Anterior cingulate cortex (tissue), 58 donors: ENCODE results near the gene BSX.

ENCODE experiments used
- DNase-seq, 58 donors: peaks; one replicate each; lab custom pipeline; 2025; lab: John Stamatoyannopoulos, UW

The BSX gene

DNA sequence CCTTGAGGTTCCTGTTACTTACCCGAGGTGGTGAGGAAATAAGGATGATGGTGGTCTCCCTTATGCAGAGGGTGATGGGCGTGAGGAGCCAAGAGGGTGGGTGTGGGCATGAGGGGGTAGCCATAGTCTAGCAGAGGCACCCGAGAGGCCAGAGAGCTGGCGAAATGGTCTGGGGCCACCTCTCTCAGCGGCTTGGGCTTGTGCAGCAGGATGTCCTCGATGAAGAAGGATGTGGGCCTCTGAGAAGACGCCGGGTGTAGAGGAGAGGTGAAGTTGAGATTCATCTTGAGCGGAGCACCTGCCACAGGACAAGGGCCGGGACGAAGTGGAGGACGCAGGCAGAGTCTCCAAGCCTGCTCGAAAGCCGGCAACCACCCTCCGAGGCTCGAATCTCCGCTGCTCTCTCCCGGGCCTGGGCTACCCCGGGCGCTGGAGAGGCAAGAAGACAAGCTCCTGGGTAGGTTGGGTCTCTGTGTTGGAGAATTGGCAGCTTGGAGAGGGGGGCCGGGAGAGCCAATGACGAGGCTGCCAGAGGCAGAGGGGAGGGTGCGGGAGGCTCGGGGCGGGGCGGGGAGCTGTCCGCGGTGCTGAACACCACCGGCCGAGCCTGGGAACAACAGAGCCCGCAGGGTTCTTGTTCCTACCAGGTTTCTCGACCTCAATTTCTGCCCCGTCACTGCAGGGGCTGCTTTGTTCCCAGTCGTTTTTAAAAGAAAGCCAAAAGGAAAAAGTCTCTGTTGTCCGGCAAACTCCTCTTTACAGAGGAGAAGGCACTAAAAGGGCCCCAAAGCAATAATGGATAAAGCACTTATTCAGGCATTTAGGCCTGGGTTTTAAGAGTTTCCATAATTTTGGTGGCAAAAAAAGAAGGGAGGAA is at the start of gene BSX:
Gene BSX (minus strand): TSS at position 447 of the 877 bp plus-strand sequence. CDS start 163 bp downstream, at position 284.
- DNase-seq = peak in 21 of 58 donors; percentile 1 to 44 (median 11)

DNA sequence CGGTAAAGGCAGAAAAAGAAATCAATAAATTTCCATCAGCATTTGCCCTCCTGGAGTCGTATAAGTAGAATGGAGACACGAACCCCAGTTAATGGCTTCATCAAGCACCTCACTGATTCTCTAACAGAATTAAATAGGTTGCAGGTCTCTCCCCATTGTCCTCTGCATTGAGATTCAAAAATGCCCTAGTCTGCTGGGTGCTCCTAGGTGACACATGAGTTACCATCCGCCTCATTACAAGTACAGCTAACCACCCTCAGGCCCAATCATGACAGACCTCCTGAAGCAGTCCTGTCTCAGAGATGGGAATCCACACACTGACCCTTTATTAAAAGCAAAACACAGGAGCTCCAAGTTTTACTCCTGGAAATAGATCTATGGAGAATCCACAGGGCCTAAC is 48.9 kb upstream of the BSX start:
- DNase-seq = no peak

DNA sequence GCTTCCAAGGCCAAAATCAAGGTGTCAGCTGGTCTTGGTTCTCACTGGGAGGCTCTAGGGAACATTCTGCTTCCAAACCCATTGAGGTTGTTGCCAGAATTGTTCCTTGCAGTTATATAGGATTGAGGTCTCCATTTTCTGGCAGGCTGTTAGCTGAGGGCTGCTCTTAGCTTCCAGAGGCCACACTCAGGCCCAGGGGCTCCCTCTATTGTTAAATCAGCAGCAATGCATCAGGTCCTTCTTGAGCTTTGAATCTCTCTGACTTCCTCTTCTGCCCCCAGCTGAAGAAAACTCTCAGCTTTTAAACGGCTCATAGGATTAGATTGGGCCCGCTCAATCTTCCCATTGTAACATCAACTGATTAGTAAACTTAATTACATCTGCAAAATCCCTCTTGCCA is 39.3 kb upstream of the BSX start:
- DNase-seq = peak in 3 of 58 donors; percentile 2 to 7 (median 4)

GRCh38 chr11:123018702-123019101 is 37.1 kb upstream of the BSX start:
- no peak for DNase-seq

DNA sequence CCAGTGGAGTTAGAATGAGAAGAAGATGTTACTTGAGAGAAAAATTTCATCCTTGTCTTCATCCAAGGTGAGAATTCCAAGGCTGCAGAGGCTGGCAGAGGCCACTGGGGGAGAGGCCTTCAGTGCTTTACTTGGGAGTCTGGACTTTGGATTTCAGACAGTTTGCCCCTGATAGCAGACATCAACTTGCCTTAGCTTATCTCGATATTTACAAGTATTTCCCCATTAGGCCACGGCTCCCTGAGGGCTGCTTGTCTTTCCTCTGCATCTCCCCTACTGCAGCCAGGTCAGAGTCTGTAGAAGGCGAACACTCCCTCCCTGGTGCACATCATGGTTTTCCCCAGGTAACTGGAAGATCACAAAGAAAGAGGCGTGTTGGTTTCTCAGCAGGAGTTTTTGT is 29.9 kb upstream of the BSX start:
- no peak for DNase-seq

- no peak for DNase-seq
Observed at GRCh38 chr11:123006860-123007542, 25.4 kb upstream of the BSX start.

DNA sequence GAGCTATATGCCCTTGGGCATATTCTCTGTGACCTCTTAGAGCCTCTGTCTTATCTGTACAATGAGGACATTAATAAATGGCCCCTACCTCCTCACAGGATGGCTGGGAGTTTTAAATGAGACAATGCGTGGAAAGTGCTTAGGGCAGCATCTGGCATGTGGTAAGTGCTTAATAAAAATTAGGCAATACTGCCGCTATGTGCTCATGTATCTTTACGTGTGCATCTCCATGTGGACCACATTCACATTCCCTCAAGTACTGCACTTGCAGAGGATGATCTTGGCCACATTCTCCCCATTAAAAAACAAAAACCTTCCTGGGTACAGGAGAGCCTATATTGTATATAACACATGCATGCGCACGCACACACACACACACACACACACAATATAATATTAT is 19.1 kb upstream of the BSX start:
- no peak for DNase-seq

DNA sequence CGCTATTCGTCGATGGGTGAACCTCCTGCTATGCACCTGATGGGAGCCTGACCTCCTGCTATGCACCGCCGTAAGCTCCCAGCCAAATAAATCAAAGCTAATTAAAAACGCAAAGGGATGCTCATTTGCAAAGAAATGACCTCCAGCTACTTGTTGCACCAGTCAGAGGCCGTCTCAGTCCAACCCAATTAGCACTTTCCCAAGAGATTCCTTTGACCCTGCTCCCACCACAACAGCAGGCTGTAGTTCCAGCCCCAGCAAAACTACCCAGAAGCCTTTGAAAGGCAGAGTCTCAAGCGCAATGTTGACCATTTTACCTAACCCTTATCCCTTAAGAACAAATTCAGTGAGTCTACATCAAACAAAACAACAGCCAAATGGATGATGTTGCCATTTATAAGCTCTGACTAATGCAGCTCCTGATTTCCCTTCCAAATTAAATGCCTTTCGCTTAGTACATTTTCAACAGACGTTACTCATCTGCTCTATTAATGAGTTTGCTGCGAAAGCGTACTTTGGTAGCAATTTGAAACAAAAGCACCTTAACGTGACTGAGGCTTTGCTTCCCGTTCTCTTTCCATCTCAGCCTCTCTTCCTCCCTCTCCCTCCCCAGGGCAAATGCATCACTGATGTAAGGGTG is 17.2 kb upstream of the BSX start:
- no peak for DNase-seq

GRCh38 chr11:122995526-122995925 is 13.9 kb upstream of the BSX start:
- DNase-seq = no peak

GRCh38 chr11:122984186-122985011 is 2.8 kb upstream of the BSX start:
- no peak for DNase-seq

DNA sequence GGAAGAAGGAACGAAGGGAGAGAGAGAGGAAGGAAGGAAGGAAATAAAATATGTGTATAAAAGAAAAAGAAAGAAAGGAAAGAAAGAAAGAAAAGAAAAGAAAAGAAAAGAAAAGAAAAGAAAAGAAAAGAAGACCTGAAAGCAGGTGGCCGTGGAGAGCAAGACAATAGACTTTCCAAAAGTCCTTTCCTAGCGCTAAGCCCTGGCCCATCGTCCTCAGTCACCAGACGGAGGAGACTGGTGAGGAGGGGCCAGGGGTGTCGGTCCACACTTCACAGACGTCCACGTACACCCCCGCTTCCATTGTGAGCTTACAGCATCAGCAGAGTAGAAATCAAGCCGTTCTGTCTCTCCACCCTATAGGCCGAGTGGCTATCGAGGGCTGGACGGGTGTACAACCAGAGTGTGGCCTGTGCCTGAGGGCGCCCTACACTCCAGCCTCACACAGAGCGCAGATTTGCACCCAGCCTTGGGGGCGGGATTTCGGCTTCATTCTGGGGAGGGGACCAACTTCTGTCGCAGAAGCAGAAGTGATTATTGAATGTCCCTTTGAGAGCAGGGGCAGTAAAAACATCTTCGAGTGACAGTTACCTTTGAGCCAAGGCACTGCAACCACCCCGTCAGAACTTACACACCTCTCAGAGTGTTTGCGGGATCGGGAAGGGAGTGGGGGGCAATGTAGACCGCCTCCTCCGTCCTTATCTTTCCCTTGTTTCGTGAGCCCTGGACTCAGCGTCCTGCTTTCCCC is 2.0 kb upstream of the BSX start:
- DNase-seq = no peak

DNA sequence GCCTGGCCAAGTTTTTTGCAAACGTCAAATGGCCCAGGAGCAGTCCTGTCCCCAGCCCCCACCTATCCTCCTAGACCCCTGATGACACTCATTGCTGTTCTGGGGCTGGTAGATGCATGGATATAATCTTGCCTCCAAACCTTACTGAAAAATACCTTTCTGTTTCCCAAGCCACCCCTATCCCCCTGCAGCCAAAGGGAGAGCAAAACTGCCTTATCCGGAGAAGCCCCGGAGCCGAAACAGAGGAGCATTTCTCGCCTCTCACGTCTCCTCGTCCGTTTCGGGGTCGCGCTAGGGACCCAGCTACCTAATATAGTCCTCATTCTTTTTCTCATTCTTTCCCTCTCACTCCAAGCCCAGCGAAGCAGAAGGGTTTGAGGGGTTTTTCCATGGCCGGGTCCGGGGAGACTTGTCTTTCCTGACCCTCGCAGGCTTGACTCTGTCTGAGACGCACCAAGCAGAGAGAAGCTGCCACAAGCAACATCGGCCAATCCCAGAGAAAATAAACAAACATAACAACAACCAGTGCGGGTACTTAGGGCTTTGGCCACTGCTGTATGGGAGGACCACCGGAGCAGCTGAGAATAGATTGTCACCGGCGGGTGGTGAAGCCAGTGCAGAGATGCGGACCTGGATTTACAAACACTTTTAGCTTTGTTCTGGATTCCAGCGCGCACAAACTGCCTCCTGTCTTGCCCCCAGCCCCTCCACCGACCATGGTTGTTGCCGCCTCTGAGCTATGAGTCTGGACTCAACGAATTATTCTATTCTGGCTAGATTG is 1.6 kb downstream of the BSX start:
- no peak for DNase-seq

GRCh38 chr11:122979103-122979814 is 2.4 kb downstream of the BSX start:
- DNase-seq = no peak

DNA sequence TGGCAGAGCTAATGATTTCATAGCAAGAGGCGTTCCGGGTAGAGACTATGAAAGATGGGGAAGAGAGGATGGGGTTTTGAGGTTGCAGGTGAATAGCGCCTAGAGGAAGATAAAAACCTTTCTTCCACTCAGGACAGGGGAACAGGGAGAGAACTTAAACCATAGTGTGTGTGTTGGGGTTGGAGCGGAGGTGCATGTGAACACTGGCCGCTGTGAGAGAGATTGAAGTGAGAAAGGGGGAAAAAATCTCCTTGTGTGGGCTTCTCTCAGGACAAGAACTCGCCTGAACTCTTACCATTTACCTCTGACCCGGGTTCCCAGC is 3.4 kb downstream of the BSX start:
- DNase-seq = no peak

DNA sequence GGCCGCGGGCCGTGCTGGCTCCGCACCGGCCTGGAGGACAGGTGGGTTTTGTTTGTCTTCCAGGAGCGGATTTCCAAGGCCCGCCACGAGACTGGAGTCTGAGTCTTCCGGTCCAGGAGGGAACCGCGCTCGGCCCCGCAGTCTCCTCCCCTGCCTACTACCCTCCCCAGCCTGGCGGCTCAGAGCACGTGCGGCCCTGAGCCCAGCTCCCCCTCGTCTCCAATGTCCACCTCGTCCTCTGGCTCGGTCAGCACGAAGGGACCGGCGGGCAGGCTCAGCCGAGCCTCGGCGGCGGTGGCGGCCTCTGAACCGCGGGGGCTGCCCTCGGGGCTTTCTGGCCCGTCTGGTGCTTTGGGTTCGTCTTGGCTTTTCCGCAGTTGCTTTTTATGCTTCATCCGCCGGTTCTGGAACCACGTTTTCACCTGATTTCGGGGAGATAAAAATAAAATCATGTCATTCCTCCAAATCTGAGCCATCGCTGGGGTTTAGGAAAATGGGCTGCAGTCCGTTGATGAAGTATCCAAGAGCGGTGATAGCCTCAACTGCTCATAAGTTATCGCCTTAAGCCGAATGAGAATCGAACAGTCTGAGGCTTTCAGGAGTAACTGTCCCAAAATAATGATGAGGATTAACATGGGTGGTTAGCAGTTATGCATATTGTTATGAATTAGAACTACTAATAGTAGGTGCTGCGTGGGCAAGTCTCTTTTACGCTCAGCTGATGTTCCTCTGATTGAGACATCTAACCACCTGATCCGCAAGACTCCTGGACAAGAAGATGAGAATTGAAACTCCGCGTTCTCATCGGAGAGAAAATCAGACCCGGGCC is 4.0 kb downstream of the BSX start:
- DNase-seq = no peak

DNA sequence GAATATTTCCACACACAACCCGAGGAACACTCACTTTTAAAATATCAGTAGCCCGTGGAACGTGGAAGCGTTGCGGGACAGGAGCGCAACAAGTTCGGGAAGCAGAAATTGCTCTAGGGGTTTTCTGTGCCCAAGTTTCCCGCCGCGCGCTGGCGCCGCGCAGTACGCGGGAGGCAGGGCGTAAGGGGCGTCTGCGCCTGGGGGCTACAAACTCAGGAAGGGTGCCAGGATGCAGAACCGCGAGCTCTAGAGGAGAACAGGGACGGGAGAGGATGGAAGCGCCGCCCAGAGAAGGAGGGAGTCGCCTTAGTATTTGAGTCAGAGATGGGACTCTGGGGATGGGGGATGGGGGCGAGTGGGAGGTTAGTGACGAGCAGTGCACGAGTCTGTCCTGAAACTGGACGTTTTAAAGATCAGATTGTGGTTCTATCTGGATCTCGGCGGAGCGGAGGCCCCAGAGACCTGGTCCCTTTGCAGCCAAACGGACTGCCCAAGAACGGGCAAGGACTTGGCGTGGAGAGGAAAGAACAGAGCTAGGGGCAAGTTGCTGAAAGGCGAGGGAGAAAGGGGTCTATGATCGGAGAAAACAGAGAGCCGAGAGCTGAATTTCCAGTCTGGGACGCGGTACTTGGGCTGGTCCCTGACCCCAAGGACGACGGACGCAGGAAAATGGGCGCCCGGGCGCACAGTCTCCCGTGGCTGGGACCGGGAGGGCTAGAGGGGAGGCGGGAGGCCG is 4.7 kb downstream of the BSX start:
- no peak for DNase-seq
